Measurements from ENCODE around the gene TMEM178A.

Gene TMEM178A

DNA sequence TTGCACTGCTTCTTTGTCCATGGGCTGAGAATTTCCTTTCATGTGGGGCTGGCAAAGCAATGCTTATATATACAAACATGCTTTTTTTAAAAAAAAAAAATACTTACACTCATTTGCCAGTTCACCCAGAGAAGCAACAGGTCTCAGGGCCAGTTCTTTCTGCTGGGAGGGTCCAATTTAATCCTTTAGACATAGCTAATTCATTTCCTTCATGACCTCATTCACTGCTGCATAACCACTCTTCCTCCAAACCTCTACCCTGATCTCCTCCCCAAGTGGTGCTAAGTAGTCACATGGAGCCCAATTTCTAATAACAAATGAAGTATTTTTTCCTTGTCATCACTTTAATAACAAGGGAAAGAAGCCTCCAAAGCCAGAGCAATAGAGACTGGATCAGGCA lies 17.1 kb upstream of the TMEM178A start:
- TF ChIP-seq TEAD4 (IDR thresholded peaks at IDR 0.05) (no peak), NFIC (IDR thresholded peaks at IDR 0.05) (no peak), EGR1 (IDR thresholded peaks at IDR 0.05) (no peak), YY1 (IDR thresholded peaks at IDR 0.05; ENCODE audit: low read depth) (no peak), CEBPB (IDR thresholded peaks at IDR 0.05) (no peak), RAD21 (IDR thresholded peaks at IDR 0.05; ENCODE audit: low read depth) (no peak), CREB1 (IDR thresholded peaks at IDR 0.05; ENCODE audit: low read depth) (no peak), ZBTB7A (IDR thresholded peaks at IDR 0.05; ENCODE audit: low read depth) (no peak), TCF12 (IDR thresholded peaks at IDR 0.05; ENCODE audit: low read depth) (no peak), EP300 (IDR thresholded peaks at IDR 0.05; ENCODE audit: borderline replicate concordance) (no peak), FOXM1 (IDR thresholded peaks at IDR 0.05; ENCODE audit: borderline replicate concordance, low read depth) (no peak)
- TF ChIP-seq, protein P1, sequence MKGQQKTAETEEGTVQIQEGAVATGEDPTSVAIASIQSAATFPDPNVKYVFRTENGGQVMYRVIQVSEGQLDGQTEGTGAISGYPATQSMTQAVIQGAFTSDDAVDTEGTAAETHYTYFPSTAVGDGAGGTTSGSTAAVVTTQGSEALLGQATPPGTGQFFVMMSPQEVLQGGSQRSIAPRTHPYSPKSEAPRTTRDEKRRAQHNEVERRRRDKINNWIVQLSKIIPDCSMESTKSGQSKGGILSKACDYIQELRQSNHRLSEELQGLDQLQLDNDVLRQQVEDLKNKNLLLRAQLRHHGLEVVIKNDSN (IDR thresholded peaks at IDR 0.05) = no peak
- TF ChIP-seq, protein P2, sequence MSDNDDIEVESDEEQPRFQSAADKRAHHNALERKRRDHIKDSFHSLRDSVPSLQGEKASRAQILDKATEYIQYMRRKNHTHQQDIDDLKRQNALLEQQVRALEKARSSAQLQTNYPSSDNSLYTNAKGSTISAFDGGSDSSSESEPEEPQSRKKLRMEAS (IDR thresholded peaks at IDR 0.05) = no peak
- TF ChIP-seq, protein P3, sequence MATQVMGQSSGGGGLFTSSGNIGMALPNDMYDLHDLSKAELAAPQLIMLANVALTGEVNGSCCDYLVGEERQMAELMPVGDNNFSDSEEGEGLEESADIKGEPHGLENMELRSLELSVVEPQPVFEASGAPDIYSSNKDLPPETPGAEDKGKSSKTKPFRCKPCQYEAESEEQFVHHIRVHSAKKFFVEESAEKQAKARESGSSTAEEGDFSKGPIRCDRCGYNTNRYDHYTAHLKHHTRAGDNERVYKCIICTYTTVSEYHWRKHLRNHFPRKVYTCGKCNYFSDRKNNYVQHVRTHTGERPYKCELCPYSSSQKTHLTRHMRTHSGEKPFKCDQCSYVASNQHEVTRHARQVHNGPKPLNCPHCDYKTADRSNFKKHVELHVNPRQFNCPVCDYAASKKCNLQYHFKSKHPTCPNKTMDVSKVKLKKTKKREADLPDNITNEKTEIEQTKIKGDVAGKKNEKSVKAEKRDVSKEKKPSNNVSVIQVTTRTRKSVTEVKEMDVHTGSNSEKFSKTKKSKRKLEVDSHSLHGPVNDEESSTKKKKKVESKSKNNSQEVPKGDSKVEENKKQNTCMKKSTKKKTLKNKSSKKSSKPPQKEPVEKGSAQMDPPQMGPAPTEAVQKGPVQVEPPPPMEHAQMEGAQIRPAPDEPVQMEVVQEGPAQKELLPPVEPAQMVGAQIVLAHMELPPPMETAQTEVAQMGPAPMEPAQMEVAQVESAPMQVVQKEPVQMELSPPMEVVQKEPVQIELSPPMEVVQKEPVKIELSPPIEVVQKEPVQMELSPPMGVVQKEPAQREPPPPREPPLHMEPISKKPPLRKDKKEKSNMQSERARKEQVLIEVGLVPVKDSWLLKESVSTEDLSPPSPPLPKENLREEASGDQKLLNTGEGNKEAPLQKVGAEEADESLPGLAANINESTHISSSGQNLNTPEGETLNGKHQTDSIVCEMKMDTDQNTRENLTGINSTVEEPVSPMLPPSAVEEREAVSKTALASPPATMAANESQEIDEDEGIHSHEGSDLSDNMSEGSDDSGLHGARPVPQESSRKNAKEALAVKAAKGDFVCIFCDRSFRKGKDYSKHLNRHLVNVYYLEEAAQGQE (IDR thresholded peaks at IDR 0.05; ENCODE audit: low read depth) = no peak

DNA sequence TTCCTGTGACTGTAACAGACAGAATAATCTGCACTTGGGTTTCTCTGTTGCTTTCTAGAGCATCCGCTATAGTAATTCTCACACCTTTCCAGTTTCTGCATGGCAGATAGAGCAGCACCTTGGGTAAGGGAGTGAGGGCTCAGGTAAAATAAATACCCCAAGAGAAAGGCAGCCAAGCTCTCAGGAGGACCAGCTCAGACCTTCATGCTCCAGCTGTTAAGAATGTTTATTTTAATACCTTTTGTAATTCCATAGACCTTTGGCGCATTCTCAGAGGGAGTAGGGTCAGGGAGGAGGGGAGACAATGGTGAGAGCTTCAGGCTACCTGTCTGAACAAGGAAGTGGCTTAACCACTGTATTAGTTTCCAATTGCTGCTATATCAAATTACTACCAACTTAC lies 16.2 kb upstream of the TMEM178A start:
- TF ChIP-seq TEAD4 (IDR thresholded peaks at IDR 0.05) (0 out of 2 replicates have a peak, but pooled peaks have one; percentile 4), EP300 (IDR thresholded peaks at IDR 0.05; ENCODE audit: borderline replicate concordance) (peak; percentile 29; the same call in 1 of the 2 replicates), RAD21 (IDR thresholded peaks at IDR 0.05; ENCODE audit: low read depth) (no peak), NFIC (IDR thresholded peaks at IDR 0.05) (no peak), TCF12 (IDR thresholded peaks at IDR 0.05; ENCODE audit: low read depth) (0 out of 2 replicates have a peak, but pooled peaks have one; percentile 42), YY1 (IDR thresholded peaks at IDR 0.05; ENCODE audit: low read depth) (no peak)

DNA sequence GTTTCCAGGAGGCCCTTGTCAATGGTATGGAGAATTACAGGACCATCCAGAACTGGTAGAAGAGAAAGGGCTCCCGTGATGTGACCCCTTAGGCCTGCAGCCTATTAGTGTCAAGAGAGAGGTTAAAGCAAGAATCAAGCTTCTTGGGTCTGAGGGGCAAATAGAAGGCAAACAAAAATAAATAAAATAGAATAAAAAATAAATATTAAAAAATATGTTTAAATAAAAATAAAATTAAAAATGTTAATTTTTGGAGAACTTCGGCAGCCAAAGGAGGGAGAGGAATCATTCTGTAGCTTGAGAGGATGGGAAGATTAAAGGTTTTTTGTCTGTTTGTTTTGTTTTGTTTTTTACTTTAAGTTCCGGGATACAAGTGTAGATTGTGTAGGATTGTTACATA lies 15.2 kb upstream of the TMEM178A start:
- TF ChIP-seq YY1 (IDR thresholded peaks at IDR 0.05; ENCODE audit: low read depth) = no peak
- no peak for TF ChIP-seq NFIC (IDR thresholded peaks at IDR 0.05)
- no peak for TF ChIP-seq CREB1 (IDR thresholded peaks at IDR 0.05; ENCODE audit: low read depth)
- TF ChIP-seq FOXM1 (IDR thresholded peaks at IDR 0.05; ENCODE audit: borderline replicate concordance, low read depth) = no peak
- TF ChIP-seq ZBTB7A (IDR thresholded peaks at IDR 0.05; ENCODE audit: low read depth) = no peak
- TF ChIP-seq EP300 (IDR thresholded peaks at IDR 0.05; ENCODE audit: borderline replicate concordance) = no peak
- TF ChIP-seq EGR1 (IDR thresholded peaks at IDR 0.05) = no peak
- TF ChIP-seq, protein P2 (IDR thresholded peaks at IDR 0.05) = no peak

DNA sequence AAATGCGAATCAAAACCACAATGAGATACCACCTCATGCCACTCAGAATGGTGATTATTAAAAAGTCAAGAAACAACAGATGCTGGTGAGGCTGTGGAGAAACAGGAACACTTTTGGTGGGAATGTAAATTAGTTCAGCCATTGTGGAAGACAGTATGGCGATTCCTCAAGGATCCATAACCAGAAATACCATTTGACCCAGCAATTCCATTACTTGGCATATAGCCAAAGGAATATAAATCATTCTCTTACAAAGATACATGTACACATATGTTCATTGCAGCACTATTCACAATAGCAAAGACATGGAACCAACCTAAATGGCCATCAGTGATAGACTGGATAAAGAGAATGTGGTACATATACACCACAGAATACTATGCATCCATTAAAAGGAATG lies 9.5 kb upstream of the TMEM178A start:
- peak; percentile 31; the same call in 1 of the 2 replicates for TF ChIP-seq NFIC (IDR thresholded peaks at IDR 0.05)

DNA sequence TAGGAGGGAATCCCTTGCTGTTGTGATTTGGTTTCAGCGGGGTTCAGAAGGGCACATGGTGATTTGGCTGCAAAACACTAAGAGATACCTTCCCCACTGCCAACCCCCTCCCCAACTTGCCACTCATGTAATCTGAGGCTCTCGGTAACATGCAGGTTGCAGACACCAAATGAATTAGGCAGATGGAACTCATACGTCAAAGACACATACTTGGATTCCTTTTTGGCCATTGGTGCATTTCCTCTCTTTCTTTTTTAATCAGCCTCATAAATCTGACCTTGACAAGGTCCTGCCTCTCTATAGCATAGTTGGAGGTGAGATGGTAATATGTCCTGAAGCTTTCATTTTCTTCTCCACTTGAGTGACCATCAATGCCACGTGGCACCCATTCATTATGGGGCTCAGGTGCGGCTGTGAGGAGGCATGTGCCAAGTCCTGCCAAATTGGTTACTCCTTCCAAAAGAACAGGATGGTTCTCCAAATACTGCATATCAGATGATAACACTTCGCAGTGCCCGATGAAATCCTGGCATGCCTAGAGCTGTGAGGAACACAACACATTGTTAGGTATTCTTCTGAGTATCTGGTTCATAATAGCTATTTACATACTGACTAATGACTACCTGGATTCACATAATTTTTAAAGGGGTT lies 8.3 kb upstream of the TMEM178A start:
- no peak for TF ChIP-seq TEAD4 (IDR thresholded peaks at IDR 0.05)
- TF ChIP-seq EP300 (IDR thresholded peaks at IDR 0.05; ENCODE audit: borderline replicate concordance) = no peak
- no peak for TF ChIP-seq CREB1 (IDR thresholded peaks at IDR 0.05; ENCODE audit: low read depth)
- TF ChIP-seq EGR1 (IDR thresholded peaks at IDR 0.05) = no peak
- TF ChIP-seq, protein P2 (IDR thresholded peaks at IDR 0.05) = no peak
- no peak for TF ChIP-seq TCF12 (IDR thresholded peaks at IDR 0.05; ENCODE audit: low read depth)
- no peak for TF ChIP-seq FOXM1 (IDR thresholded peaks at IDR 0.05; ENCODE audit: borderline replicate concordance, low read depth)
- TF ChIP-seq, protein P3 (IDR thresholded peaks at IDR 0.05; ENCODE audit: low read depth) = no peak
- TF ChIP-seq, protein P1 (IDR thresholded peaks at IDR 0.05) = no peak

DNA sequence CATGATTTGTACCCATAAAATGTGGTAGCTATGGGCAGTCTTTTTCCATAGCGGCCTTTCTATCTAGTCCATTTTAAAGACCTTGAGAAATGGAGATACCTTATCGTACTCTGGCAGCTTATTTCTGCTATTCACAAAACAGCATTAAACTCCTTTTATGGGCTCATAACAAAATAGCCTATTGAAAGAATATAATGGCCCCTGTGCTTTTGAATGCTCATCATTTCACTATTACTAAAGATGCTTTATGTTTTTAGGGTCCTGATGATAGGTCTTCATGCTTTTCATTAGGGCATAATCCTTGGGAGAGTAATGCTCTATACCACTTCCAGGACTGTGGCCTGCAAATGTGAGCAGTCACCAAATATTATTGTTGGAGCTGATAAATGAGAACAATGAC lies 7.3 kb upstream of the TMEM178A start:
- TF ChIP-seq, protein P1 (IDR thresholded peaks at IDR 0.05) = no peak
- TF ChIP-seq, protein P2 (IDR thresholded peaks at IDR 0.05) = no peak
- TF ChIP-seq RAD21 (IDR thresholded peaks at IDR 0.05; ENCODE audit: low read depth) = no peak
- TF ChIP-seq NFIC (IDR thresholded peaks at IDR 0.05) = no peak
- no peak for TF ChIP-seq ZBTB7A (IDR thresholded peaks at IDR 0.05; ENCODE audit: low read depth)
- no peak for TF ChIP-seq YY1 (IDR thresholded peaks at IDR 0.05; ENCODE audit: low read depth)
- TF ChIP-seq, protein P3 (IDR thresholded peaks at IDR 0.05; ENCODE audit: low read depth) = no peak
- TF ChIP-seq CREB1 (IDR thresholded peaks at IDR 0.05; ENCODE audit: low read depth) = no peak
- TF ChIP-seq FOXM1 (IDR thresholded peaks at IDR 0.05; ENCODE audit: borderline replicate concordance, low read depth) = no peak
- no peak for TF ChIP-seq EP300 (IDR thresholded peaks at IDR 0.05; ENCODE audit: borderline replicate concordance)
- no peak for TF ChIP-seq CEBPB (IDR thresholded peaks at IDR 0.05)
- no peak for TF ChIP-seq TAF1 (IDR thresholded peaks at IDR 0.05; ENCODE audit: low read depth)

All from Ishikawa (cell line).